Measurements from ENCODE around the gene PPP2R3A. TPM values are rescaled to one million over a fixed set of nuclear protein-coding genes. Genes with fewer than 3 reads are reported as not detected.
A peak's percentile ranks its signal among the peaks of the same experiment; 100 is the strongest.

Gene PPP2R3A
- total and polyA plus RNA-seq, 2 of the 13 experiments (the other 11 are each of a cell fraction or from before 2014, with no cell fraction given): 0.07 to 0.12 TPM

DNA sequence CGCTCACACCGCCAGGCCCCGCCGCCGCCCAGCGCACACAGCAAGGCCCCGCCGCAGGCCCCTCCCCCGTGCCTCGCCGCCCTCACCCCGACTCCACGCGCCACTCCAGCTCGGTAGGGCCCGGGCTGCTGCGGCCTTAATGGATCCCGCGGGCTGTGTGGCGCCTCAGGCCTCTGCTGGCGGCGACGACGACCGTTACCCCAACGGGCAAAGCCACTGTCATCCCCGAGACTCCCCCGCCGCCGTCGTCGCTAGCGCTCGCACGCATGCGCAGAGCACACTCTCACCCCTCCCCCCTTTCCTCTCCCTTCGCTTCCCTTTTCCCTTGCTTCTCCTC lies 230.5 kb downstream of the PPP2R3A start, which contains the start of gene MSL2 (continued):
- no peak for TF ChIP-seq ZNF276 (CRISPR knock-in tag; IDR thresholded peaks at IDR 0.05; ENCODE audit: low read depth)
- no peak for TF ChIP-seq ZNF557 (CRISPR knock-in tag; IDR thresholded peaks at IDR 0.05)
- no peak for TF ChIP-seq SMAD9 (CRISPR knock-in tag; IDR thresholded peaks at IDR 0.05)
- no peak for TF ChIP-seq ZNF615 (CRISPR knock-in tag; IDR thresholded peaks at IDR 0.05; ENCODE audit: borderline replicate concordance)
- TF ChIP-seq PAWR (CRISPR knock-in tag; IDR thresholded peaks at IDR 0.05; ENCODE audit: borderline replicate concordance): no peak
- TF ChIP-seq ZNF605 (CRISPR knock-in tag; IDR thresholded peaks at IDR 0.05): no peak
- TF ChIP-seq TSC22D2 (CRISPR knock-in tag; IDR thresholded peaks at IDR 0.05; ENCODE audit: borderline replicate concordance): no peak
- no peak; the same call in 1 of the 2 replicates for TF ChIP-seq SNAI1 (CRISPR knock-in tag; IDR thresholded peaks at IDR 0.05; ENCODE audit: borderline replicate concordance)
- TF ChIP-seq ZNF207 (IDR thresholded peaks at IDR 0.05; ENCODE audit: borderline replicate concordance): no peak
- no peak for TF ChIP-seq CBX2 (IDR thresholded peaks at IDR 0.05; ENCODE audit: low read depth, low read length)
- TF ChIP-seq CBX2 (CRISPR knock-in tag; IDR thresholded peaks at IDR 0.05; ENCODE audit: low read depth): no peak
- TF ChIP-seq, protein P1, sequence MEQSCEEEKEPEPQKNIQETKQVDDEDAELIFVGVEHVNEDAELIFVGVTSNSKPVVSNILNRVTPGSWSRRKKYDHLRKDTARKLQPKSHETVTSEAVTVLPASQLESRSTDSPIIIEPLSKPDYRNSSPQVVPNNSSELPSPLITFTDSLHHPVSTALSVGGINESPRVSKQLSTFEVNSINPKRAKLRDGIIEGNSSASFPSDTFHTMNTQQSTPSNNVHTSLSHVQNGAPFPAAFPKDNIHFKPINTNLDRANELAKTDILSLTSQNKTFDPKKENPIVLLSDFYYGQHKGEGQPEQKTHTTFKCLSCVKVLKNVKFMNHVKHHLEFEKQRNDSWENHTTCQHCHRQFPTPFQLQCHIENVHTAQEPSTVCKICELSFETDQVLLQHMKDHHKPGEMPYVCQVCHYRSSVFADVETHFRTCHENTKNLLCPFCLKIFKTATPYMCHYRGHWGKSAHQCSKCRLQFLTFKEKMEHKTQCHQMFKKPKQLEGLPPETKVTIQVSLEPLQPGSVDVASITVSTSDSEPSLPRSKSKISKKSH (CRISPR knock-in tag; IDR thresholded peaks at IDR 0.05; ENCODE audit: borderline replicate concordance): no peak
- TF ChIP-seq ISX (CRISPR knock-in tag; conservative IDR thresholded peaks at IDR 0.05): no peak
- peak; percentile 3 for TF ChIP-seq IKZF4 (CRISPR knock-in tag; IDR thresholded peaks at IDR 0.05; ENCODE audit: borderline replicate concordance, low read depth, not compliant biosample characterization)
- TF ChIP-seq NAIF1 (CRISPR knock-in tag; IDR thresholded peaks at IDR 0.05; ENCODE audit: borderline replicate concordance): 0 out of 2 replicates have a peak, but pooled peaks have one; percentile 18
- TF ChIP-seq KDM6A (CRISPR knock-in tag; IDR thresholded peaks at IDR 0.05; ENCODE audit: low read depth): no peak
- no peak for TF ChIP-seq ZMAT5 (CRISPR knock-in tag; IDR thresholded peaks at IDR 0.05; ENCODE audit: borderline replicate concordance, low read depth)
- no peak for TF ChIP-seq ZNF329 (CRISPR knock-in tag; IDR thresholded peaks at IDR 0.05; ENCODE audit: low read depth)
- peak; percentile 68; the same call in 1 of the 2 replicates for TF ChIP-seq CHD2 (IDR thresholded peaks at IDR 0.05; ENCODE audit: low read depth, low read length)
- TF ChIP-seq ZFAT (CRISPR knock-in tag; conservative IDR thresholded peaks at IDR 0.05): 0 out of 2 replicates have a peak, but pooled peaks have one; percentile 8
- no peak for TF ChIP-seq ZNF713 (CRISPR knock-in tag; IDR thresholded peaks at IDR 0.05)
- TF ChIP-seq ZNF382 (CRISPR knock-in tag; IDR thresholded peaks at IDR 0.05; ENCODE audit: borderline replicate concordance): no peak
- TF ChIP-seq, protein P2, sequence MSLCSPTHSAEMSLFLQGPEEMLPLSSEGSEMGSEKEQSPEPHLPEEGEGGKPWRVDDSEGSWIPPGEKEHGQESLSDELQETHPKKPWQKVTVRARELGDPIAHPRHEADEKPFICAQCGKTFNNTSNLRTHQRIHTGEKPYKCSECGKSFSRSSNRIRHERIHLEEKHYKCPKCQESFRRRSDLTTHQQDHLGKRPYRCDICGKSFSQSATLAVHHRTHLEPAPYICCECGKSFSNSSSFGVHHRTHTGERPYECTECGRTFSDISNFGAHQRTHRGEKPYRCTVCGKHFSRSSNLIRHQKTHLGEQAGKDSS (CRISPR knock-in tag; IDR thresholded peaks at IDR 0.05; ENCODE audit: borderline replicate concordance, low read depth): no peak
- no peak for TF ChIP-seq ARHGAP35 (CRISPR knock-in tag; IDR thresholded peaks at IDR 0.05; ENCODE audit: borderline replicate concordance)
- 0 out of 2 replicates have a peak, but pooled peaks have one; percentile 51 for TF ChIP-seq ZNF296 (CRISPR knock-in tag; conservative IDR thresholded peaks at IDR 0.05)
- no peak for TF ChIP-seq PTBP1 (IDR thresholded peaks at IDR 0.05; ENCODE audit: low read depth, low read length, poor library complexity, severe bottlenecking)
- TF ChIP-seq ZNF530 (CRISPR knock-in tag; IDR thresholded peaks at IDR 0.05; ENCODE audit: low read depth): no peak
- no peak for TF ChIP-seq ZNF558 (CRISPR knock-in tag; IDR thresholded peaks at IDR 0.05; ENCODE audit: borderline replicate concordance)

Data from HepG2 (cell line).